Stimulated activated CD4-positive, alpha-beta T cell treated with anti-CD3 and anti-CD28 coated beads, TNF-alpha, amount 100 ng/mL, for 48 hours (primary cell): ENCODE measurements around the gene TAAR6.
"Not testable (repeated sequence)": the region's sequence is repeated elsewhere in the genome, so short reads cannot be mapped to it uniquely, and the experiment has no call there.

Experiments
- DNase-seq, 3 donors: peaks; one replicate each; pipeline ENCODE4 v3.0.0-alpha.2; 2020; ENCODE audit warnings: low read depth in 3 of 3

Gene TAAR6

DNA sequence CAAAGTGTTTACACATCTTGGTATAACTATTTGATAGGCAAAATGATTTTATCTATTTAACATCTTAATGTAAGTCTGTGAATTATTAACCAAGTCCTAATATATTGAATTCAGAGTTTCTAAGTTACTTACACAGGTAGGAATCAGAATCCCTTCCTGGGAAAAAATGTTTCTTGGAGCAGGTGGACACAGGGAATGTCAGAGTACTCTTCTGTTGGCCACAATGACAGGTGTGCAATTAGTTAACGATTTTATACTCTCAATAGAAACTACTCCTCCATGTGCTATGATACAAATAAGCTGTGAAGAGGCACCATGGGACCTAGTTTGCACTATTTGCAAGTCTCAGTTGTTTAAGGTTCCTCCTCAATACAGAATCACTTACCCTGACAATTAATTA is 20.2 kb downstream of the TAAR6 start:
- no peak for DNase-seq

DNA sequence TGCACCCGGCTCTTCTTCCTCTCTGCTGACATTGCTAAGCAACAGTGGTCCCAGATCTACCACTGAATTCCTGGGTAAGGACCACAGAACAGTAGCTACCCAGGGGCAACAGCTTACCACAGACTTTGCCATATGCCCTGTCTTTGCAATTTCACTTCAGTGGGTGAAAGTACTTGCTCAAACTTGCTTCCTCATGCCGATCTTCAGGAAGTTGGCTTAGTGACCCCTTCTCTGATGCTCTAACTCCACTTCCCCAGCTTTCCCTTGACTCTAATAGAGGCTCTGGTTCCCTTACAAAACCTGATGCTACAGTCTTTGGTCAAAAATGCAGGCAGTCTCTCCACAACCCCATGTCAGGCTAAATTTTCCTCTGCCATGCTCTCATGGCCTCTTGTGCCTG is 22.7 kb downstream of the TAAR6 start:
- DNase-seq = no peak

DNA sequence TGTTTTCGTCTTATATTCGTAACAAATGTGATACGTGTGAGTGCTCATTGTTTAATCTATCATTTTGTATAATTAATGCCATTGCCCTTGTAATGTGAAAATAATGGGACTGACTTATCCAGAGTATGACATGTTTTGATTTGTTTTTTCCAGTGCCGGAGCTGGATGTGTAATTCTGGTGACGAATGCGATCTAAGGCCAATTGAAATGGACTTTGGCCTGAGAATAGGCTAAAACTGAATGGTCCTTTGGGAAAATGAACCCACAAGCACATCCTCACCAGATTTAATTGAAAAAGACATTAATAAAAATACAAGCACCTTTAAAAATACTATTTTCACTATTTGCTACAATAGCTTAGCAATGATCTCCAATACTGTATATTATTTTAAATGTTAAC is 26.1 kb downstream of the TAAR6 start:
- no peak for DNase-seq

DNA sequence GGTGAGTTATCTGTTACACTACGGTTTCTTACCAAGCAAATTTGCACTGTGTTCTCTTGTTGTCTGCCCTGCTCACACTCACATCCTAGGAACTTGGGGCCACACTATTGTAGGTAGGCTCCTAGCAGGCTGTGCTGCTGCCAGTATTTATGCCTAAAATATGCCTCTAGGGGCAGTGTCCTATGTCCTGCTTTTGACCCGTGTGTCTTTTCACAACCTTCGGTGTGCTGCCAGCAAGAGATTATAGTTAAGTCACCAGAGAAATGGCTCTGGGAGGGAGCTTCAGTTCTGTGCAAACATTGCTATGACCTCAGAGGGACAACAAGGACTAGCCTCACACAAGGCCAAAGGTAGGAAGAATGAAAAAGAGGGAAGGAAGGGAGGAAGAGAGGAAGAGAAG is 28.4 kb downstream of the TAAR6 start:
- no peak for DNase-seq

DNA sequence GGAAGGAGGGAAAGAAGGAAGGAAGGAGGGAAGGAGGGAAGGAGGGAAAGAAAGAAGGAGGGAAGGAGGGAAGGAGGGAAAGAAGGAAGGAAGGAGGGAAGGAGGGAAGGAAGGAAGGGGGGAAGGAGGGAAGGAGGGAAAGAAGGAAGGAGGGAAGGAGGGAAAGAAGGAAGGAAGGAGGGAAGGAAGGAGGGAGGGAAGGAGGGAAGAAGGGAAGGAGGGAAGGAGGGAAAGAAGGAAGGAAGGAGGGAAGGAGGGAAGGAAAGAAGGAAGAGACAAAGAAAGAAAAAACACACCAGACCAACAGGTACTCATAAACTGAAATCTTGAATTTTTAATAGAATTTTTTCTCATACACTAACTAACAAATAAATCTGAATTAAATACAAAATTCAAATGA is 30.8 kb downstream of the TAAR6 start:
- DNase-seq = not testable (repeated sequence)

DNA sequence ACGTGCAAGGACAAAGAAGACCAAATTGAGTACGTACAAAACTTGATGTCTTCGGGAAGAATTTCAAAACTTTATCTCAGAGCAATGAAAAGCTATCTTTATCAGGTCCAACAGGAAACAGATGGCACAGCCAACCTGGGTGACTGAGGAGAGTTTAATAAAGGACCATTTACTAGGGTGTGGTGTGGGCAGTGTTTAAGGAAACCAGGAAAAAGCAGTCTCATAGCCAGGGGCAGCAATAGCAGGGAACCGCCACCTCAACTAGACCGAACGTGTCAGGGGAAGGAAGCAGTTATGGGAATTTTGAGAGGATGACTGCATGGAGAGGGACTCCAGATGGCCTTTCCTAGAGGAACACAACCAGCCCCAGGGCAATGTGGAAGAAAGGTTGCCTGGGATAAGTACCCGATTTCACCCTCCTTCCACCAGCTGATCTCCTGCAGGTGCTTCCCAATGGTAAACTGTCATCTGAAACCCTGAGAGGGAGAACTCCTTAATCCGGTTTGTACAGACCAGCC is 34.6 kb downstream of the TAAR6 start:
- DNase-seq = no peak

DNA sequence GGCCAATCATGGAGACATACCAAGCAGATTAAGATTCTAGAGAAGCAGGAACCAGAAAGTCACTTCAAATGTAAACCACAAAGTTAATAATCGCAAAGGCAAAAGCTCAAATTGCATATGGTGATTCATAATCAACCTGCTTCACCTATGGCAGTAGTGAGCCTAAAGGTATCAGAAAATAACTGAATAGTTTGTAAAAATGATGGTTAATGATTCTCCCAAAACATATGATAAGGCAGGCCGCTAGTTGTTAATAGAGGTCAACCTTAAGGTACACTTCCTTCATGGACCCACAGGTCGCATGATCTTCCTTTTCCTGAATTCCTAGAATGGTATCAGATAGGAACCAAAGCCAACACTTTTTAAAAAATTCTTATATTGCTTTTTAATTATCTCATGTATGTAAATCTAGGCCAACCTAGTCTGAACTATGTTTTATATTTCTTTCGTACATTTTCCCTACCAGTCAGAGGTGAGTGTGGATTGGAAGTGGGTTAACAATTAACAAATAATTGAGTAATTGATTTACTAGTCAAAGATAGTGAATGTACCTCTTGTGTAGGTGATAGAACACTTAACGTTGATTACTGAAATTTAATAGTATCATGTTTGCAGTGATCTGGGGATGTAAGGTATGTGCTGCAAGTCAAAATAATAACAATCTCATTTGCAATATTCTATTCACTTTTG is 37.6 kb downstream of the TAAR6 start:
- no peak for DNase-seq

DNA sequence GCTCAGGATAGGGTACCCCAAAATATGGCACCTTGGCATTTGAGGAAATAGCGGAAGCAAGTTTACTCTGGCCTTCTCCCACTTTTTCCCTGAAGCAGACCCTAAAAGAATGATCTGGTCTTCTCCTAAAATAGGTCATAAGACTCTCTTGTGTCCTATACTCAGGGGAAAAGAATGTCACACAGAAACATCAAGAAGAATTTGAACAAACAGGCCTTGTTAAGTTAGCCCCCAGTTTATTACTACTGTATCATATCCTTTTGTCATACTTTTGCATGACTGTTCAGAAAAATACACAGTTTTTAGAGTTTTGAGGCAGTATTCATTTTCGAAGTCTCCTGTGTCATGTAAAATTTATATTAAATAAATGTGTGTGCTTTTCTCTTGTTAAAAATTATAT is 41.5 kb downstream of the TAAR6 start:
- no peak for DNase-seq

DNA sequence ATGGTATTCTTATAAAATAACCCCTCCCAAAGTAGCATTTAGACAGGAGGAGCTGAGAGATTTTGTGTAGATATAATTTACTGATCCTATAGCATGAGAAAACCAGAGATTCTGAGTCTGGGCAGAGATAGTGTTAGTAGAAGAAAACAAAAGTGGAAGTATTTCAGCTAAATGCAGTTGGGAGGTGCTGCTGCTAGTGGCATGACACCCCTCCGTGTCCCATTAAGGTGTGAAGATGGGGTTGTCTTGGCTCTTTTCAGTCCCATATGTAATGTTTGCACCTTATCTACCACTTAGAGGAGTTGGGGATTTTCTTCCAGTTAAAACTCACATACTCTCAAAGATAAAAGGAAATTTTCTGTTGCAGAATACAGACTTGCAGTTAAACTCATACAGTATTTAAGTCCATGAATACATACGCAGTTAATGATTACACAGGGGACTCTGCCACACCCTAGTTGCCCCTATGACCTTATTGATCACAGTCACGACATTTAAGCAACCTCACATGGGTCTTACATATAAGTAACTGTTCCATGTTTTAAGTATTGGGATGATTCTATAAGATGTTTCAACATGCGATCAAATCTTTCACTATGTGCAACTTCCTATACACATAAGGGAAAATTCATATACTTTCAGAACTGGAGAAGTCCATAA is 42.5 kb downstream of the TAAR6 start:
- DNase-seq = no peak

DNA sequence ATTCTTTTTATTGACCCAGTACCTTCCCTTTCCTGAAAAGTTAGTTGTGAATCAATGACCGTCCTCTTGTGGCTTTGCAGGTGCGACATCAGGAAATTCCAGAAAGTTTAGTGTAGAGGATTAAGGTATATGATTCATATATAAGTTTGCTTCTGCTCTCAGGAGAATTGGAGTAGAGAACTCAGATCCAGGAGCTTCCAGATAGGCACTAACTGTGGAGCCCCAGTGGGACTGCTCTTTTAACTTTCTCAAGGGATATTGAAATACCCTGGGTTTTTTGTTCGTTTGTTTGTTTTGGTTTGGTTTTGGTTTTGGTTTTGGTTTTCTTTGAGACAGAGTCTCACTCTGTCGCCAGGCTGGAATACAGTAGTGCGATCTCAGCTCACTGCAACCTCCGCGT is 44.4 kb downstream of the TAAR6 start:
- DNase-seq = no peak

DNA sequence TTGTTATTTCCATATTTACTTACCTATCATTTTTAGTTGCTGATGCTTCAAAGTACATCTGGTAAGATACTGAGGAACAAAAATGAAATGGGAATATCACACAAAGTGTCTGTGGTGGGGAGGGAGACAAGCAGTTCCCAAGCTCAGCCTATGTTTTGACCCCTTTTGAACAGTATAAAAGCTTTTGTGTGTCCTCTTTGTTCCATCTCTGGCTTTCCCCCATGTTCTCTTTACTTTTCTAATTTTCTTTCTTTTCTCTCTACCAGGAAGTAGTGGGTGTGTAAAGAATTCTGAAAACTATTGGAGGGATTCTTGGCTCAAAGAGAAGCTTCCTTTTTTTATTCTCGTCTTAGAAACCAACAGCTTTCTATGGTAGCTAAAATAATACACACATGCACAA is 46.6 kb downstream of the TAAR6 start:
- DNase-seq = no peak
